ENCODE measurements around the gene RRBP1. TPM values are rescaled to one million over a fixed set of nuclear protein-coding genes. Genes with fewer than 3 reads are reported as not detected.
A peak's percentile ranks its signal among the peaks of the same experiment; 100 is the strongest.

The RRBP1 gene
- total RNA-seq, 1 donor from 2014 or later = 191 TPM

DNA sequence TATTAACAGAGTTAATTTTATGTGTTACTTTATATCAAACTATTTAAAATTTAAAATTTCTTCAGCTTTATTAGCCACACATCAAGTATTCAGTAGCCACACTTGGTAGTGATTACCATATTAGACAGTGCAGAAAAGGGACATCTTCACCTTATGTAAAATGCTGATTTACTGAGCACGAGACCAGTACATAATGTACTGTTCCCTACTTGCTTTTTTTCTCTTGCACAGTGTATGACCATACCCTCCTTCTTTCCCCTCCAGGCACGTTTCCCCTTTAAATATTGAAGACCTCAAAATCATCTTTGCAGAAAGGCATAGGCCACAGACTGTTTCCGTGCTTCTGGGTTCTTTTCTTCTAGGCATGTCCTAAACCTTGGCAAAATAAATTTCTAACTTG lies 94.2 kb downstream of the RRBP1 start:
- ATAC-seq (no peak), DNase-seq (ENCODE audit: low spot score) (no peak)

GRCh38 chr20:17587148-17587547 lies 94.9 kb downstream of the RRBP1 start:
- ATAC-seq = no peak
- DNase-seq (ENCODE audit: low spot score) = no peak

GRCh38 chr20:17586250-17586649 lies 95.8 kb downstream of the RRBP1 start:
- no peak for ATAC-seq
- no peak for DNase-seq (ENCODE audit: low spot score)

GRCh38 chr20:17584689-17585088 lies 97.4 kb downstream of the RRBP1 start:
- no peak for DNase-seq (ENCODE audit: low spot score)
- ATAC-seq = no peak

DNA sequence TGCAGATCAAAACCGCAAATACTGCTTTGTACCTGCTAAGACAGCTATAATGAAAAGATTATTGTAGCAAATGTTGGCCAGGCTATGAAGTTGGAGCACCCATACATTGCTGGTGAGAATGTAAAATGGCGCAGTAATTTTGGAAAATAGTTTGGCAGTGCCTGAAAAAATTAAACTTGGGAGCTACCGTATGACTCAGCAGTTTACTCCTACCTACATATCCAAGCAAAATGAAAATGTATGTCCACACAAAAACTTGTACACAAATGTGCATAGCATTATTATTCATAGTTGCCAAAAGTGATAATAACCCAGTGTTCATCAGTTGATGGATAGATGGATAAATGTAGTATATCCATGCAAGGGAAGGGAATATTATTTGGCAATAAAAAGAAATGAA lies 98.9 kb downstream of the RRBP1 start:
- ATAC-seq = no peak
- no peak for DNase-seq (ENCODE audit: low spot score)

- no peak for ATAC-seq
- DNase-seq (ENCODE audit: low spot score) = no peak
Measured at GRCh38 chr20:17580895-17581294, 101.1 kb downstream of the RRBP1 start.

DNA sequence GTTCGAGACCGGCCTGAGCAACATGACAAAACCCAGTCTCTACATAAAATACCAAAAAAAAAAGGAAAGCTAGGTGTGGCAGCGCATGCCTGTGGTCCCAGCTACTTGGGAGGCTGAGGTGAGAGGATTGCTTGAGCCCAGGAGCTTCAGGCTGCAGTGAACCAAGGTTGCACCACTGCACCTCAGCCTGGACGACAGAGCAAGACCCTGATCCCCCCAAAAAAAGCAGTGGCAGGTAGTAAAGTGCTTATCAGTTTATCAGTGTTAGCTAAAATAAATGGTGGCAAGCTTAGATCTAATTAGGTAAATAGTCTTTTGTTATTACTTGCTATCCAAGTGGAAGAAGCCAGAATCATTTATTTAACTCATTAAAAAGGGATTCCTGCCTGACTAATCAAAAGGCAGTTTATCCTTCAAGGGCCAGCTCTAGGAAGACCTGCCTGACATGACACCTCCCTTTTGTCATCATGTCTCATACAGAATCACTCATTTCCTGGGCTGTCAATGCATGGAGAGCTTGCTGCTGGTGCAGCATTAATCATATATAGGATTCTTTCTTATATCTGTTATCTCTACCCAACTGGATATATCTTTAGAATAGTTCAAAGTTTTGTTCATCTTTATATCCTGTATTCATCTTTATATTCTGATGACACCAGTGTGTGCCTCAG lies 102.5 kb downstream of the RRBP1 start:
- ATAC-seq (no peak), DNase-seq (ENCODE audit: low spot score) (no peak)

- ATAC-seq (no peak), DNase-seq (ENCODE audit: low spot score) (no peak)
Measured at GRCh38 chr20:17576215-17576614, 105.8 kb downstream of the RRBP1 start.

DNA sequence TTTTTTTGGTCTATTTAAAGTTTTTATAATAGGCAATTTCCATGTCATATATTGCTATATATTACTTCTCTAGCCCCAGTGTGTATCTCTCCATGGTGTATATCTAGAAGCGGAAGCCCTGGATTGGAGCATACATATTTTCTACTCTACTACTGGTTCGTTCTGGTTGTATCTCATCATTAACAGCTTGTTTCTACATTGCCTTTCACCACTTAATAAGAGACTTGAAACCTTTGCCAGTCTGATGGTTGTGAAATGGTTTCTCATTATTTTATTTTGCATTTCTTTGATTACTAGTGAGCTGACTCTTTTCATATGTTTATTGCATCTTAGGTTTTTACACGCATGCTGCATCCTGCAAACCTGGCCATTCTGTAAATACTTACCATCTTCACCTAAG lies 108.6 kb downstream of the RRBP1 start:
- ATAC-seq = no peak
- DNase-seq (ENCODE audit: low spot score) = no peak

DNA sequence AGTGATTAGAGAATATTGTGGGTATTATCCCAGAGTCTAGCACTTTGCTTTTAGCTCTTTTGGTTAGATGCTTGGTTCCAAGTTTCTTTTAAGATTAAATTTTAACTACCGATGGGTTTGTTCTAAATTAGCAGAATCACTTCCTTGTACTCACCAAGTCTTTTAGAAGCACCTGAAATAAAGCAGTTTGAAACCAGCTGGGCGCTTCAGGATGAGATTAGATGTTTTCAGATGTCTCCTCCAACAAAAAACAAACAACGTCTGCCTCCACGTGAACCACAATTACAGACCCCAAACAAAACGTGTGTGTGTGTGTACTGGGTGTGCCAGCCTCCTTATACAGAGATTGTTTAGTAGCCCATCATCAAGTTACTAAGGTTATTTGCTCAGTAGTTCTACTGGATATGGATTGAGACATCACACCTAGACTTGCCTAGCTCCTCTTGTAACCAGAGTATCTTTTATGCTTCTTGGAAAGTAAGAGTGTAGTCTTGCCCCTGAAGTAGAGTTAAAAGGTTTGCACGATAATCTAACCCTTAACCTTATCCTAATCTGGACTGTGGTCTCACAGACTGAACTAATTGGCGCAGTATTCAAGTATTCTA lies 109.9 kb downstream of the RRBP1 start:
- no peak for DNase-seq (ENCODE audit: low spot score)
- ATAC-seq = no peak

- no peak for DNase-seq (ENCODE audit: low spot score)
- no peak for ATAC-seq
Measured at GRCh38 chr20:17571153-17571527, 110.9 kb downstream of the RRBP1 start.

DNA sequence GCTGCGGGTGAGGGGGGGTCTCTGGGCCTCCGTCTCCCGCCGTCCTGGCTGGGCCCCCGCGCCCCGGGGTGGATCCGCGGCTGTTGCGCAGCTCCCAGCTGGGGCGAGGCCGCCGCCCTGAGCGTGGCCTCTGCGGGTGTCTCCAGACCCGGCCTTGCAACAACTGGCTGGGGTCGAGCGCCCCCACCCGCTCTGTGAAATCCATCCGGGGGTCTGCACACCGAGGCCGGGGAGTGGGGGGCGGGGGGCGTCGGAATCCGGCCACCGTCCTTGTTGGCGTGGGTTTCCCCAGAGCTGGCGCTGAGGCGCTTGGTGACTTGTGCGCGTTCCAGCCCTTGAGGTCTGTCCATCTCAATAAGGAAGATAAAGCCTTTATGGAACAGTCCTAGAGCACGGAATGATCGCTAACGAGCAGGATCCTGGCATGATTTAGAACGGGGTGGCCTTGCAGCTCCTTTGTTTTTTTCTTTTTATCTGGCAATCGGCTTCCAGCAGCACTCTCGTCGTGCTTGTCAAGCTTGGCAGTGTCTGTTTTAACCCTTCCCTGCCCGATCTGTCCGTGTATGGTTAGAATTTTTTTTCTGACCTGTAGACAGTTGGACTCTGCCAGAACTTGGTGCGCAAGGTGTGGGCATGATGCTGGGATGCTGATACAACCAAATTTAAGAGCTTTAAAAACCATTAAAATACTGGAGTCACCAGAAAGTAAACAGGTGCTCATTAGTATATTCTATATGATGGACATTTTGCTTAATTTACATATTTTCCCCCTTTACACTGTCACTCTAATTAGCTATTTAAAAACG lies 111.5 kb downstream of the RRBP1 start:
- ATAC-seq (peak; percentile 60), DNase-seq (ENCODE audit: low spot score) (peak; percentile 61)

DNA sequence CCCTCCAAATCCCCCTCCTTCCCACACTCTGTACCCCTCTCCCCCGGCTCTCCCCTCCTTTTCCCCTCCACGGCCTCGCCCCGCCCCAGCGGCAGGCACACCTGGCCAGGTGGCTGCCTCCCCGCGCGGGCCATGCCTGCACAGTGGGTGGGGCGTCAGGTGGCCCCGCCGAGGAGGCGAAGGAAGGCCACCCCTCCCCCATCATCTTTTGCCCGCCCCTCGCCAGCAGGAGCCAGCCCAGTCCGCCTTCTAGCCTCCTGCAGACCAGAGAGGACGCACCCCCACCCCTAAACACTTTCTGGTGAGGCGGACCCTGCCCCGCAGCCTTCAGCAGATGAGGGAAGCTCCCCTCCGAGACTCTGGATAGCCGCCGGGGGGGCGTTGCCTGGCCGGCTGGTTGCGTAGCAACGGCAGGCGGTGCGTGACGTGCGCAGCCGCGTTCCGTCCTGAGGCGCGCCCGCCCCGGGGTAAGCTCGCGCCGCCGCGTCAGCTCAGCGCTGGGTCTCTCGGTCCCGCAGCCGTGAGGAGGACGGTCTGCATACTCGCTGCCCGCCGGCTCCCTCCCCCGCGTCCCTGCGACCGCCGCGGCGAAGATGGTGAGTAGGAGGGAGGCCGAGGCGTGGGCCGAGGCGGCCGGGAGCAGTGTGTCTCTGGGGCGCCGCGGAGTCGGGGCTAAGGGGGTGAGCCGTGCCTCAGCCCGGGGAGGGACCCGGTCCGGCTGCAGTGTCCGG lies 112.3 kb downstream of the RRBP1 start, which contains the start of gene DSTN:
Gene DSTN, plus strand, starts transcription at position 460 of the 731 bp plus-strand sequence. Its CDS starts 134 bp downstream, at position 594.
- DNase-seq (ENCODE audit: low spot score) (peak; percentile 93), ATAC-seq (peak; percentile 91)

DNA sequence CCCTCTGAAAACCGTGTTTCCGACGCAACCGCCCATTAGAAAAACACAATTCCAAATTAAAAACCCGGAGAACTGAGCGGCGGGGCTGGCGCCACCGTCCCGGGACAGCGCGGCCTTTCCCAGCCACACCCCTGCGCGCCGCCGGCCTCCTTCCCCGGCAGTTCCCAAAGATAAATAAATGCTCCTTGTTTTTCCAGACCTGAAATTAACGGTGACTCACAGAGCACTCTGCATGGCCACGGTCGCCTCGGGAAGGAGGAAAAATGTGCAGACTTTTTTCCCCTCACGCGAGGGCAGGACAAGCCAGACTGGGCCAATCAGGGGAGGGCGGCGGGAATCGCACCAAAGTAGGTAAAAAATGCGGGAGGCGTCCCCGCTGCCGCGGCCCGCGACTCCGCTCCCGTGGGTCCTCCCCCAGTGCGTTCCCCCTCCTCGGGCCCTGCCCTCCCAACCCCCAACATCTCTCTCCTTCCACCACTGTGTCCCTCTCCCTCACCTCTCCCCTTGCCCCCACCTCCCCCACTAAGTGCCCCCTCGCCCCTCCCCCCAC lies 113.0 kb downstream of the RRBP1 start:
- DNase-seq (ENCODE audit: low spot score) (peak; percentile 68), ATAC-seq (peak; percentile 52)

DNA sequence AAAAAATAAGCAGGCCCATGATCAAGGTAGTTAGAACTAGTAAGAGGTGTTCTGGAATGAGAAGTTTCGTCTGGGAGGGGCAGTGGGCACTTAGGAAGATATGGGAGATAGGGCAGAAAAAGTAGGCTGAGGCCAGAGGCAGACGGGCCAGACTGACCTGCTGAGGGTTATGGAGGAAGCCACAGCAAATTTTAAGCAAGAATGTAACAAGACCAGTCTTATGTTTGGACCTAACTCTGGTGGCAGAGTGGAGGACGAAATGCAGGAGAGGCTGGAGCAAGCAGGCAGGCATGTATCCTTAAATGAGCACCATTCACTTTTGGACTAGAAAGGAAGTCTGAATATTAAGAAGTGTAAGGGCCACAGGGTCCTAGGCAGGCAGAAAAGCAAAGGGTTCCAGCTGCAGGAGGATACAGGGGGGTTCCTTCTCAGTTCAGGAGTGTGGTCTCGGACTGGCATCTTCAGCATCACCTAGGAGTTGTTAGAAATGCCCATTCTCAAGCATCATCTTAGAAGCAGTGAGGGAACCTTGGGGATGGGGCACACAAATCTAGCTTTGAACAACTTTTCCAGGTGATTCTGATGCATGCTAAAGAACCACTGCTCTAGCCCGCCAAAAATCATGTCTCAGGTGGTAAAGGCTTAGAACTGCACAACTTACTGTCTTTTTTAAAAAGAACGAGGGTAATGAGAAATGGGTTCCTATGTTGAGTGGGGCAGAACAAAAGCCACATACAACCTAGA lies 113.8 kb downstream of the RRBP1 start:
- no peak for DNase-seq (ENCODE audit: low spot score)
- no peak for ATAC-seq

DNA sequence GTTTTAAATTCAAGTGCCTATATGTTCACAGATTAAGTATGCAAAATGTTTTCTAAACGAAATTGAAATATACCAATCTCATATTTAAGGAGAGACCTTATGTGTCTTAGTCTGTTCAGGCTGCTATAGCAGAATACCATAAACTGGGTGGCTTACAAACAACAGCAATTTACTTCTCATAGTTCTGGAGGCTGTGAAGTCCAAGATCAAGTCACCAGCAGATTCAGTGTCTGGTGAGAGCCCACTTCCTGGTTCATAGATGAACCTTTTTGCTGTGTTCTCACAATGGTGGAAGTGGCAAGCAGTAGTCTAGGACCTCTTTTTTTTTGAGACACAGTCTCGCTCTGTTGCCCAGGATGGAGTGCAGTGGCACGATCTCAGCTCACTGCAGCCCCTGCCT lies 115.7 kb downstream of the RRBP1 start:
- DNase-seq (ENCODE audit: low spot score) (no peak), ATAC-seq (no peak)

GRCh38 chr20:17565169-17565845 lies 116.7 kb downstream of the RRBP1 start:
- no peak for DNase-seq (ENCODE audit: low spot score)
- no peak for ATAC-seq
